ENCODE results near the gene ZIC1.

ZIC1 gene

GRCh38 chr3:147409143-147410115, at the start of gene ZIC1:
Gene ZIC1 (plus strand): TSS chr3:147409365. CDS start chr3:147410113, 748 bp downstream.
- no peak for FAIRE-seq

- FAIRE-seq: no peak
Observed at GRCh38 chr3:147360051-147360439, 49.1 kb upstream of the ZIC1 start.

- FAIRE-seq: no peak
Observed at GRCh38 chr3:147360646-147361453, 48.3 kb upstream of the ZIC1 start.

GRCh38 chr3:147361454-147362420, 47.4 kb upstream of the ZIC1 start:
- no peak for FAIRE-seq

- no peak for FAIRE-seq
Observed at GRCh38 chr3:147364771-147365170, 44.4 kb upstream of the ZIC1 start.

- no peak for FAIRE-seq
Observed at GRCh38 chr3:147365196-147366115, 43.7 kb upstream of the ZIC1 start.

- FAIRE-seq: no peak
Observed at GRCh38 chr3:147367676-147368075, 41.5 kb upstream of the ZIC1 start.

GRCh38 chr3:147368151-147368550, 41.0 kb upstream of the ZIC1 start:
- FAIRE-seq: no peak

GRCh38 chr3:147368561-147369221, 40.5 kb upstream of the ZIC1 start:
- no peak for FAIRE-seq

- no peak for FAIRE-seq
Observed at GRCh38 chr3:147369231-147369630, 39.9 kb upstream of the ZIC1 start.

- no peak for FAIRE-seq
Observed at GRCh38 chr3:147369661-147370123, 39.5 kb upstream of the ZIC1 start.

- FAIRE-seq: no peak
Observed at GRCh38 chr3:147370349-147370748, 38.8 kb upstream of the ZIC1 start.

GRCh38 chr3:147371140-147371539, 38.0 kb upstream of the ZIC1 start:
- FAIRE-seq: no peak

GRCh38 chr3:147371771-147372340, 37.3 kb upstream of the ZIC1 start:
- FAIRE-seq: no peak

- no peak for FAIRE-seq
Observed at GRCh38 chr3:147372525-147373027, 36.6 kb upstream of the ZIC1 start.

GRCh38 chr3:147373301-147373700, 35.9 kb upstream of the ZIC1 start:
- no peak for FAIRE-seq

GRCh38 chr3:147377412-147378367, 31.5 kb upstream of the ZIC1 start:
- no peak for FAIRE-seq

GRCh38 chr3:147379651-147380050, 29.5 kb upstream of the ZIC1 start:
- FAIRE-seq: no peak
